Activated CD8-positive, alpha-beta memory T cell treated with anti-CD3 and anti-CD28 coated beads for 48 hours (primary cell): ENCODE measurements around the gene FGF3.
"Not testable (repeated sequence)": the region's sequence is repeated elsewhere in the genome, so short reads cannot be mapped to it uniquely, and the experiment has no call there.

ENCODE experiments used
- DNase-seq, 3 experiments: peaks; one replicate each; pipeline ENCODE4 v3.0.0-alpha.2; 2020; ENCODE audit warnings: low read depth in 2 of 3, low spot score in 2 of 3

FGF3 gene

GRCh38 chr11:69773626-69774353, 45.4 kb downstream of the FGF3 start:
- no peak for DNase-seq

GRCh38 chr11:69771466-69771865, 47.8 kb downstream of the FGF3 start:
- DNase-seq: no peak

GRCh38 chr11:69770540-69770939, 48.7 kb downstream of the FGF3 start:
- DNase-seq: no peak

GRCh38 chr11:69765498-69765995, 53.7 kb downstream of the FGF3 start:
- no peak for DNase-seq

- DNase-seq: not testable (repeated sequence)
Measured at GRCh38 chr11:69764918-69765317, 54.3 kb downstream of the FGF3 start.

GRCh38 chr11:69760319-69760718, 58.9 kb downstream of the FGF3 start:
- no peak for DNase-seq
